PC-3 (cell line): ENCODE measurements around the gene MAMLD1.

Source experiments
- EZH2 ChIP-seq: fragments of 300-600 bp; sonication (generic); IDR thresholded peaks from one replicate; pipeline ENCODE4 v1.6.1; 2017; ENCODE audit warnings: antibody characterized with exemption, mild to moderate bottlenecking, low read length; ENCODE audit not compliant: unreplicated experiment
- TF ChIP-seq, protein P1 (sequence below): fragments of 300-600 bp; sonication (generic); conservative IDR thresholded peaks from 2 replicates; pipeline ENCODE4 v1.5.1; 2017; ENCODE audit warnings: antibody characterized with exemption, low read depth, mild to moderate bottlenecking, low read length

GRCh38 chrX:150324035-150324728 is 38.9 kb upstream of the MAMLD1 start:
- TF ChIP-seq, protein P1, sequence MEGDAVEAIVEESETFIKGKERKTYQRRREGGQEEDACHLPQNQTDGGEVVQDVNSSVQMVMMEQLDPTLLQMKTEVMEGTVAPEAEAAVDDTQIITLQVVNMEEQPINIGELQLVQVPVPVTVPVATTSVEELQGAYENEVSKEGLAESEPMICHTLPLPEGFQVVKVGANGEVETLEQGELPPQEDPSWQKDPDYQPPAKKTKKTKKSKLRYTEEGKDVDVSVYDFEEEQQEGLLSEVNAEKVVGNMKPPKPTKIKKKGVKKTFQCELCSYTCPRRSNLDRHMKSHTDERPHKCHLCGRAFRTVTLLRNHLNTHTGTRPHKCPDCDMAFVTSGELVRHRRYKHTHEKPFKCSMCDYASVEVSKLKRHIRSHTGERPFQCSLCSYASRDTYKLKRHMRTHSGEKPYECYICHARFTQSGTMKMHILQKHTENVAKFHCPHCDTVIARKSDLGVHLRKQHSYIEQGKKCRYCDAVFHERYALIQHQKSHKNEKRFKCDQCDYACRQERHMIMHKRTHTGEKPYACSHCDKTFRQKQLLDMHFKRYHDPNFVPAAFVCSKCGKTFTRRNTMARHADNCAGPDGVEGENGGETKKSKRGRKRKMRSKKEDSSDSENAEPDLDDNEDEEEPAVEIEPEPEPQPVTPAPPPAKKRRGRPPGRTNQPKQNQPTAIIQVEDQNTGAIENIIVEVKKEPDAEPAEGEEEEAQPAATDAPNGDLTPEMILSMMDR = no peak
- no peak for TF ChIP-seq EZH2
